DOHH2 (cell line): ENCODE data around the gene ITPR2.

Experiments used
- H3F3A ChIP-seq: fragments of 200-600 bp; sonication (generic), shearing (Covaris generic); 2 replicates; pipeline ENCODE4 v1.6.0; 2016; ENCODE audit warnings: antibody characterized with exemption, mild to moderate bottlenecking; ENCODE audit not compliant: control insufficient read depth, insufficient read depth
- H3K27ac ChIP-seq: fragments of 200-600 bp; sonication (generic); 2 replicates; pipeline ENCODE4 v1.5.1; 2014; ENCODE audit warnings: low read depth, mild to moderate bottlenecking, low read length, moderate library complexity
- H3K27me3 ChIP-seq: fragments of 200-600 bp; sonication (generic); 2 replicates; pipeline ENCODE4 v1.6.1; 2014; ENCODE audit warnings: mild to moderate bottlenecking, low read length, mixed read lengths; ENCODE audit not compliant: control insufficient read depth
- H3K36me3 ChIP-seq: fragments of 200-600 bp; sonication (generic); 2 replicates; pipeline ENCODE4 v1.6.1; 2014; ENCODE audit warnings: mild to moderate bottlenecking, low read length, moderate library complexity, mixed read lengths; ENCODE audit not compliant: control insufficient read depth
- H3K4me1 ChIP-seq: fragments of 200-600 bp; sonication (generic); 2 replicates; pipeline ENCODE4 v1.6.1; 2014; ENCODE audit warnings: mild to moderate bottlenecking, low read length, mixed read lengths; ENCODE audit not compliant: control insufficient read depth
- H3K4me2 ChIP-seq: fragments of 200-600 bp; sonication (generic); 2 replicates; pipeline ENCODE4 v1.6.0; 2014; ENCODE audit warnings: mild to moderate bottlenecking, low read length, moderate library complexity
- H3K4me3 ChIP-seq: fragments of 200-600 bp; sonication (generic); 2 replicates; pipeline ENCODE4 v1.5.1; 2014; ENCODE audit warnings: mild to moderate bottlenecking, low read length, mixed read lengths
- H3K79me2 ChIP-seq: fragments of 200-600 bp; sonication (generic); 2 replicates; pipeline ENCODE4 v1.6.1; 2014; ENCODE audit warnings: mild to moderate bottlenecking, low read length, mixed read lengths; ENCODE audit not compliant: control insufficient read depth
- H3K9me2 ChIP-seq: fragments of 200-600 bp; sonication (generic); replicated peaks from 2 replicates; pipeline ENCODE4 v1.6.1; 2014; ENCODE audit warnings: mild to moderate bottlenecking, low read length, mixed read lengths; ENCODE audit not compliant: control insufficient read depth
- H3K9me3 ChIP-seq: fragments of 200-600 bp; sonication (generic); 2 replicates; pipeline ENCODE4 v1.6.1; 2014; ENCODE audit warnings: antibody characterized with exemption, low read length, mixed read lengths; ENCODE audit not compliant: control insufficient read depth, insufficient read depth
- H4K20me1 ChIP-seq: fragments of 200-600 bp; sonication (generic); 2 replicates; pipeline ENCODE4 v1.6.0; 2014; ENCODE audit warnings: low read depth, mild to moderate bottlenecking, antibody characterized with exemption, low read length, moderate library complexity; ENCODE audit not compliant: control insufficient read depth, insufficient read depth
- EZH2phosphoT487 ChIP-seq: fragments of 200-600 bp; sonication (generic); IDR thresholded peaks from 2 replicates; pipeline ENCODE4 v1.6.1; 2017; ENCODE audit warnings: borderline replicate concordance, mild to moderate bottlenecking, antibody characterized with exemption, low read length, moderate library complexity, mixed read lengths
- TF ChIP-seq, protein P1 (sequence below): fragments of 200-600 bp; sonication (generic); IDR thresholded peaks from one replicate; pipeline ENCODE4 v1.5.1; 2014; ENCODE audit warnings: antibody characterized with exemption, mild to moderate bottlenecking, low read depth, low read length; ENCODE audit not compliant: poor library complexity, severe bottlenecking

Gene ITPR2

DNA sequence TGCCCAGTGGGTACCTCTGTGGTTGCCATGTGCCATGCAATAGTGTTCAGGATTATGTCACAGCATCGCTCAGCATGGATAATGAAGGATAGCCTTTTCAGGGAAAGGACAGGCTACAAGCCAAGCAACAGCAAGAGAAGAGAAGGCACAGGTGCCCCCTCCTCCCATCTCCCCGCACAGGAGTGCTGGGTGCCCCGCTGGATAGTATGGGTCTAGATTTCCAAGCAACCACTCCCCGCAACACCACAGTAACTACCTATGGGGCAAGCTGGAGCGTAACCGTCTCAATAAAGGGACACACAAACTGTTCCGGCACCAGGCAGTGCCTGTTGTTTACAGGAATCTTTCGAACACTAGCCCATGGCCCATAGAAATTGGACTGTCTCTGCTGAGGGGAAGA lies 222.2 kb downstream of the ITPR2 start:
- Histone ChIP-seq H3K9me3 (no peaks in the 10 kb centered on the region), H3K4me1 (peaks cover 10% of the 10 kb centered on the region), H3K9me2 (no peaks in the 10 kb centered on the region), H3K4me2 (no peak overlapping the region), H3F3A (no peaks in the 10 kb centered on the region), H4K20me1 (no peaks in the 10 kb centered on the region), H3K27me3 (no peaks in the 10 kb centered on the region), H3K4me3 (no peak overlapping the region), H3K79me2 (no peaks in the 10 kb centered on the region), H3K36me3 (no peaks in the 10 kb centered on the region), H3K27ac (no peak overlapping the region)
- TF ChIP-seq, protein P1, sequence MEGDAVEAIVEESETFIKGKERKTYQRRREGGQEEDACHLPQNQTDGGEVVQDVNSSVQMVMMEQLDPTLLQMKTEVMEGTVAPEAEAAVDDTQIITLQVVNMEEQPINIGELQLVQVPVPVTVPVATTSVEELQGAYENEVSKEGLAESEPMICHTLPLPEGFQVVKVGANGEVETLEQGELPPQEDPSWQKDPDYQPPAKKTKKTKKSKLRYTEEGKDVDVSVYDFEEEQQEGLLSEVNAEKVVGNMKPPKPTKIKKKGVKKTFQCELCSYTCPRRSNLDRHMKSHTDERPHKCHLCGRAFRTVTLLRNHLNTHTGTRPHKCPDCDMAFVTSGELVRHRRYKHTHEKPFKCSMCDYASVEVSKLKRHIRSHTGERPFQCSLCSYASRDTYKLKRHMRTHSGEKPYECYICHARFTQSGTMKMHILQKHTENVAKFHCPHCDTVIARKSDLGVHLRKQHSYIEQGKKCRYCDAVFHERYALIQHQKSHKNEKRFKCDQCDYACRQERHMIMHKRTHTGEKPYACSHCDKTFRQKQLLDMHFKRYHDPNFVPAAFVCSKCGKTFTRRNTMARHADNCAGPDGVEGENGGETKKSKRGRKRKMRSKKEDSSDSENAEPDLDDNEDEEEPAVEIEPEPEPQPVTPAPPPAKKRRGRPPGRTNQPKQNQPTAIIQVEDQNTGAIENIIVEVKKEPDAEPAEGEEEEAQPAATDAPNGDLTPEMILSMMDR, result no peak
- TF ChIP-seq EZH2phosphoT487, result no peak

DNA sequence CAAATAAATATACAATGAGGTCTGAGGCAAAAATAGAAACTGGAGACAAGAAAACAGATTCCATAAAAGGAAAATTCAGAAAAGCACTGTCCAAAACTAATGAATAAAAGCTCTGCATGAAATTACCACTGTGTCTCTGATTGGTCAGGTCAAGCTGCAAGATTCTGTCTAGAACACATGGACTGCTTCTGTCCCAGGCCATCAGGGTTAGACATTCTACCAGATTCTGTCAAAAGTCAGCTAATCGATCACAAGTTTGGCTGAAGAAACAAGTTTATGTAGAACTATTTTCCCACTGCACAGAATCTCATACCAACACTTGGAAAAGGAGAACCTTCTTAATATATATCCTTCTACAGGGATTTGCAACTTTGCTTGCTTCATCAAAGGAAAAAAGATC lies 223.0 kb downstream of the ITPR2 start:
- H3K79me2 ChIP-seq, result no peaks in the 10 kb centered on the region
- H3K27me3 ChIP-seq, result no peaks in the 10 kb centered on the region

DNA sequence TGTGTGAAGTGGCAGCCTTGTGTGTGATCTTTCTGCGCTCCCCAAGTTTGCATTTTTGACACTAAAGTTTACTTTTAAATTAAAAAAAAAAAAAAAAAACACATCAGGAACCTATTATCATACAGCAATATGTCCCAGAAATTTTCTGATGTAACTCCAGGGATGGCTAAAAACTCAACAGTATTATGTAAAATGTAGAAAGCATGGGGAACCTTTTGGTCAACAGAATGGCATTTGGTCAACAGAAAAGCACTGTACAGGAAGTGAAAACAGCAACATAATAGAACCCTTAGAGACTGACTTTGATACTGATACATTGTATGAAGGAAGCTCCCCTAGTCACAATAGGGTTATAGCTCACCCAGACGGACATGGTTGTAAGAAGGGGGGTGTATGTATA lies 224.3 kb downstream of the ITPR2 start:
- no peak overlapping the region for H3K4me2 ChIP-seq
- no peak overlapping the region for H3K27ac ChIP-seq
- H3K36me3 ChIP-seq, result no peaks in the 10 kb centered on the region; the same call in 1 of the 2 replicates
- no peaks in the 10 kb centered on the region for H3F3A ChIP-seq
- H3K4me1 ChIP-seq, result peaks cover 15% of the 10 kb centered on the region
- no peak overlapping the region for H3K4me3 ChIP-seq
- H3K79me2 ChIP-seq, result no peaks in the 10 kb centered on the region
- H4K20me1 ChIP-seq, result no peaks in the 10 kb centered on the region
- no peaks in the 10 kb centered on the region for H3K9me3 ChIP-seq
- TF ChIP-seq EZH2phosphoT487, result no peak
- TF ChIP-seq, protein P1, result no peak
- H3K27me3 ChIP-seq, result no peaks in the 10 kb centered on the region
- no peaks in the 10 kb centered on the region for H3K9me2 ChIP-seq

More for the DNA sequence above, 223.0 kb downstream of the ITPR2 start:
- Histone ChIP-seq H3K4me2 (no peak overlapping the region), H3K9me2 (no peaks in the 10 kb centered on the region), H3F3A (no peaks in the 10 kb centered on the region), H3K9me3 (no peaks in the 10 kb centered on the region), H4K20me1 (no peaks in the 10 kb centered on the region), H3K36me3 (no peaks in the 10 kb centered on the region; the same call in 1 of the 2 replicates), H3K27ac (no peak overlapping the region), H3K4me3 (no peak overlapping the region), H3K4me1 (peaks cover 15% of the 10 kb centered on the region)
- TF ChIP-seq, protein P1, result no peak
- TF ChIP-seq EZH2phosphoT487, result no peak
